Activated T-cell treated with anti-CD3 and anti-CD28 coated beads, Interleukin-2, amount 50 U/mL, for 24 hours (primary cell): ENCODE data around the gene RNF217.
"Not testable (repeated sequence)": the region's sequence is repeated elsewhere in the genome, so short reads cannot be mapped to it uniquely, and the experiment has no call there.

Experiments used
- DNase-seq: peaks from one replicate; pipeline ENCODE4 v3.0.0-alpha.2; 2020
- H3K27ac Mint-ChIP-seq: 2 replicates; pipeline ENCODE4 v1.8.0; 2020; ENCODE audit warnings: mild to moderate bottlenecking, mixed read lengths
- H3K27me3 Mint-ChIP-seq: 2 replicates; pipeline ENCODE4 v1.8.0; 2020; ENCODE audit warnings: mixed read lengths
- H3K36me3 Mint-ChIP-seq: 2 replicates; pipeline ENCODE4 v1.8.0; 2020; ENCODE audit warnings: low read depth, mixed read lengths
- H3K4me1 Mint-ChIP-seq: 2 replicates; pipeline ENCODE4 v1.8.0; 2020; ENCODE audit warnings: low read depth, mixed read lengths
- H3K4me3 Mint-ChIP-seq: 2 replicates; pipeline ENCODE4 v1.8.0; 2020; ENCODE audit warnings: mild to moderate bottlenecking, moderate library complexity, mixed read lengths
- H3K9me3 Mint-ChIP-seq: 2 replicates; pipeline ENCODE4 v1.8.0; 2020; ENCODE audit warnings: mixed read lengths

RNF217 gene

GRCh38 chr6:125063307-125063706, 101.1 kb downstream of the RNF217 start:
- Mint-ChIP-seq H3K27me3 (no peaks in the 10 kb centered on the region), H3K4me1 (peaks cover 2% of the 10 kb centered on the region), H3K36me3 (no peaks in the 10 kb centered on the region), H3K9me3 (no peaks in the 10 kb centered on the region), H3K27ac (no peak overlapping the region), H3K4me3 (no peak overlapping the region)
- DNase-seq = no peak

DNA sequence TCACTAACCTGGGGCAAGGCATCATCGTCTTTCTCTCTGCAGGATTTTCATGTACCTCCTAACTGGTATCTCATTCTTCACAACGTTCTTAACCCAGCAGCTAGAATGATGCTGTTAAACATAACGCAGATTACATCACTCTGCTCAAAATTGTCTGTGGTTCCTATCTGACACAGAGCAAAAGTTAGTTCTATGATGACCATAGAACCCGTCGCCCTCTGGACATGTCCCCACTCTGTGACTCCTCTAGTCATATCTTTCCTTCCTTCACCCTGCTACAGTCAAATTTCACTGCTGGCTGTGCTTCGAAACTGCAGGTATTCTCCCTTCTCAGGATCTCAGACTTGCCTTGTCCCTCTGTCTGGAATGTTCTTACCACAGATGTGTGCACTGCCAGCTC, 103.9 kb downstream of the RNF217 start:
- no peak for DNase-seq
- Mint-ChIP-seq H3K4me3 (no peak overlapping the region), H3K27me3 (no peaks in the 10 kb centered on the region), H3K4me1 (peaks cover 2% of the 10 kb centered on the region), H3K27ac (no peak overlapping the region), H3K9me3 (no peaks in the 10 kb centered on the region), H3K36me3 (no peaks in the 10 kb centered on the region)

DNA sequence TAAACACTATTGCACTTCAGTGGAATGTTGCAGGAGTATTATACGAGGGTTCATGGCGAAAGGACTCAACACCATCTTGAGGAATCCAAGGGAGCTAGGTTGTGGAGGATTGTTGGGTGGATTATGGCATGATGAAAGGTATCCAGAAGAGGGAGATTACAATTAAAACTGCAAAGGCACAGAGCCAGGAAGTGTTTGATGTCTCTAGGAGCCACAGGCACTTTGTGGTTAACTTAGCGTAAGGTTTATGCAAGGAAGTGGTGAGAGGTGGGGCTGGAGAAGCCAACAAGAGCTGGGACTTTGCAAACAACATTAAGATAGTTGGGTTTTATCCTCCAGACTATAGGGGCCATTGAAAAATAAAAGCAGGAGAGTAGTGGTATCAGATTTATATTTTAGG, 104.7 kb downstream of the RNF217 start:
- Mint-ChIP-seq H3K27ac (no peak overlapping the region), H3K4me1 (peaks cover 2% of the 10 kb centered on the region), H3K27me3 (no peaks in the 10 kb centered on the region), H3K4me3 (no peak overlapping the region), H3K36me3 (no peaks in the 10 kb centered on the region), H3K9me3 (no peaks in the 10 kb centered on the region)
- no peak for DNase-seq

GRCh38 chr6:125067552-125067951, 105.3 kb downstream of the RNF217 start:
- H3K27ac Mint-ChIP-seq = no peak overlapping the region
- H3K27me3 Mint-ChIP-seq = no peaks in the 10 kb centered on the region
- DNase-seq = no peak
- H3K9me3 Mint-ChIP-seq = no peaks in the 10 kb centered on the region
- H3K4me3 Mint-ChIP-seq = no peak overlapping the region
- no peaks in the 10 kb centered on the region for H3K36me3 Mint-ChIP-seq
- peaks cover 2% of the 10 kb centered on the region for H3K4me1 Mint-ChIP-seq

DNA sequence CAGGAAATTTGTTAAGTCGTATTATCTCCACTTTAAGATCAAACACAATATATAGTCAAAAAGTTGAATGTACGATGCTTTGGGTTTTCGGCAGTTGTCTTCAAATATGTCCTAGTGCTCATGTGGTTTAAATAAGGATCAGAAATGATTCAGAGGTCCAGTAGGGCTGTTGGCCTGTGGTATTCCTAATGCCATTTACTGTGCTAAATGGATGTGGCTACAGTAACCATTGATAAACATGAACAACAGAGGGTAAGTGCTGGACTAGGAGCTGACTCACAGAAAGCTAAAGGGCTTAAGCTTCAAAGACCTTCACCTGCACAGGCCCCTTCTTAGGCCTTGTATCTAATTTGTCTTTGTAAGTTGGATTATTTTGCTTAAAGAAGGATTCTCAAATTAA, 110.8 kb downstream of the RNF217 start:
- no peaks in the 10 kb centered on the region for H3K4me1 Mint-ChIP-seq
- no peak for DNase-seq

DNA sequence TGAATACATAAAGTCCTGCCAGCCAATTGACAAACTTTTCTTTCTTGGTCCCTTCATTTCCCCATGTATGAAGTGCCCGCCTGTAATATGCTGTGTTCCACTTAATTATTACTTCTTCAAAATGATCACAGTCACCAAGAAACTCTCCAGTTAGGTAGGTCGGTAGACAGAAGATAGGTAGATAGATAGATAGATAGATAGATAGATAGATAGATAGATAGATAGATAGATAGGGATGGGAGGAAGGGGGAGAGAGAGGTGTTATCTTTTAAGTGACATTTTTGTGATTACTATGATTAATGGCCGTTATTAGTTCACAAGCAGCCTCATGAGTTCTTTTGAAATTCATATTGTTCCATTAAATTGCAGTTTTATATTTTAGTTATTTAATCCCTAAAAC, 111.9 kb downstream of the RNF217 start:
- no peak for DNase-seq
- Mint-ChIP-seq H3K36me3 (no peaks in the 10 kb centered on the region), H3K9me3 (no peaks in the 10 kb centered on the region), H3K4me3 (no peak overlapping the region), H3K27me3 (no peaks in the 10 kb centered on the region), H3K27ac (no peak overlapping the region), H3K4me1 (no peaks in the 10 kb centered on the region)

More for the DNA sequence above, 110.8 kb downstream of the RNF217 start:
- no peak overlapping the region for H3K4me3 Mint-ChIP-seq
- no peak overlapping the region for H3K27ac Mint-ChIP-seq
- H3K27me3 Mint-ChIP-seq = no peaks in the 10 kb centered on the region
- H3K36me3 Mint-ChIP-seq = no peaks in the 10 kb centered on the region
- no peaks in the 10 kb centered on the region for H3K9me3 Mint-ChIP-seq

DNA sequence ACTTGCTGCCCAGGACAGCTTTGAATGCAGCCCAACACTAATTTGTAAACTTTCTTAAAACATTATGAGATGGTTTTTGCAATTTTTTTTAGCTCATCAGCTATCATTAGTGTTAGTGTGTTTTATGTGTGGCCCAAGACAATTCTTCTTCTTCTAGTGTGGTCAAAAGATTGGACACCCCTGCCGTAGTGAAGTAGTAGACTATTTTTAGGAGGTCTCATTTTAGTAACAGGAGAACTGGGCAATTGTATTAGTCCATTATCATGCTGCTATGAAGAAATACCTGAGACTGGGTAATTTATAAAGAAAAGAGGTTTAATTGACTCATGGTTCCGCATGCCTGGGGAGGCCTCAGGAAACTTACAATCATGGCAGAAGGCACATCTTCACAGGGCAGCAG, 112.8 kb downstream of the RNF217 start:
- not testable (repeated sequence) for H3K27ac Mint-ChIP-seq, H3K9me3 Mint-ChIP-seq, H3K36me3 Mint-ChIP-seq, H3K4me3 Mint-ChIP-seq, H3K4me1 Mint-ChIP-seq, DNase-seq, H3K27me3 Mint-ChIP-seq

DNA sequence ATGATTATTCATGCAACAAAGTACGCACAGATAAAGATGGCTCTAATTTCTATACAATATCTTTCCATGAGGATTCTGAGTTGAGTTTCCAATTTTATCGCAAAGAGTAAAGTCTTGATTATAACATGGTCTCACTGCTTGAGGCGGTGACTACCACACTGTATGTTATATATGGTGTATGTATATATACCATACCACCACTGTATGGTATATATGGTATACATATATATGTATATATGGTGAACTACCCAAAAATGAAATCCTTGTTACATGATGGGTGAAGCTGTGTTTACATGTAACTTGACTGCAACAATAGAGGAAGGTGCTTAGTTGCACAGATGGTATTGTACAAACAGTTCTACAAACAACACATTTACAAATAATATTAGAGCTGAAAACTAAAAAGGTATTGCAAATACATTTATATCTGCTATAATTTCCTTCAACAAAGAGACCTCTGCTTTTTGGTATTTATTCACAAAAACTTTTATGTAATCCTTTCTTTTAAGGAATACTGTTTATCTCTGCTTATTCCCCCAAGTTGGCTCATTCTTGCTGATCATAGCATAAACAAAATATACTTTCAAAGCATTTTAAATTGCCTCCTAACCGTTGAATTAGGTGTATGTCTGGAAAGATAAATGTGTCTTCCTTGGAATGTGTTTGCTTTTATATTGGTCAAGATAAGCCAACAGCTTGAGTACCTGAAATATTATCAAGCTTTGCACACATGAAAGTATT, 113.7 kb downstream of the RNF217 start:
- no peak overlapping the region for H3K4me3 Mint-ChIP-seq
- DNase-seq = no peak

GRCh38 chr6:125076482-125076742, 114.2 kb downstream of the RNF217 start:
- Mint-ChIP-seq H3K27me3 (no peaks in the 10 kb centered on the region), H3K9me3 (no peaks in the 10 kb centered on the region), H3K36me3 (no peaks in the 10 kb centered on the region), H3K27ac (no peak overlapping the region), H3K4me3 (no peak overlapping the region), H3K4me1 (no peaks in the 10 kb centered on the region)
- no peak for DNase-seq

More for the DNA sequence above, 113.7 kb downstream of the RNF217 start:
- Mint-ChIP-seq H3K4me1 (no peaks in the 10 kb centered on the region), H3K36me3 (no peaks in the 10 kb centered on the region), H3K9me3 (no peaks in the 10 kb centered on the region), H3K27ac (no peak overlapping the region), H3K27me3 (no peaks in the 10 kb centered on the region)

DNA sequence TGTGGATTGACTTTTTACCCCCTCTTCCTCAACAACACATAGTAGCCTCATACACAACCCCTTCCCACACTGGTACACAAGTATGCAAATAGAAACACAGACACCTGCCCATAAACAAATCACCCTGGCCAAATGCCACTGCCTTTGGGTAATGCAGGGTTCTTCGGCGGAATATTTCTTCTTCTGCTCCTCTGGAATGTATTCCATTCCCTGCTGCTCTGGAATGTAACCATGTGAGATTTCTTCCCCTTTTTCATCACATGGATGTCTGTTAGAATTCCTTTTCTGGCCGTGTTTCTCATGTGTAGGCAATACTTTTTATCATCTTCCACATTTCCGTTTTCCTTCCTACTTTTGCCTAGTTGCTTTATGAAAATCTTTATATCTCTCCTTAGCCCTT, 115.2 kb downstream of the RNF217 start:
- Mint-ChIP-seq H3K27me3 (no peaks in the 10 kb centered on the region), H3K4me3 (no peak overlapping the region), H3K27ac (no peak overlapping the region), H3K4me1 (no peaks in the 10 kb centered on the region), H3K36me3 (no peaks in the 10 kb centered on the region), H3K9me3 (no peaks in the 10 kb centered on the region)
- no peak for DNase-seq

DNA sequence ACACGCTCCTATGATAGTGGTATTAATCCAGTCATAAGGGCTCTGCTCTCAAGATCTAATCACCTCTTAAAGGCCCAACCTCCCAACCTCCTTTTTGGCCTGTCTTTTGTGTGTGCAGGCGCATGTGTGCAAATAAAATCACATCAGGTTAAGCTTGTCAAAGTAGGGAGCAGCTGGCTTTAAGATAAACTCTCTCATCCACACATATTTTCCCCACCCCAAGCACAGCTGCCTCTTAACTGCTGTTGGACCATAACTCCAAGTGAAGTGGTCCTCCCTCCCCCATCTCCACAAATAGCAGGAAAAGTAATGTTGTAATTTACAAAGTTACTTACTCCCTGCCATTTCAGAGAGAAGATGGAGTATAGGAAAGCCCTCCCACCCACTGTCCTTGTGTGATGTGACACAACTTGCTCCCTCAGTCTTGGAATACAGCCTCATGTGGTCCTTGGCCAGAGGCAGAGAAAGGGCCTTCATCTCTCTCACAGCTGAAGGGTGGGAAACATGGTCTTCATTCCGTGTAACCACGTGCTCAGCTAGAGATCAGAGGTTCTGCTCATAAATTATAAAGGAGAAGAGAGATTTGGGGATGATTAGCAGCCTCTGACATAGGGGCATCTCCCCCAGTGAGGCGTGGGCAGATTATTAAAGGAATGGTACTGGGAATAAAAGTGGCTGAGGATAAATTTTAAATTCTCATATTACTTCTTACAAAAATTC, 116.5 kb downstream of the RNF217 start:
- H3K9me3 Mint-ChIP-seq = no peaks in the 10 kb centered on the region
- no peak overlapping the region for H3K27ac Mint-ChIP-seq
- no peaks in the 10 kb centered on the region for H3K4me1 Mint-ChIP-seq
- no peaks in the 10 kb centered on the region for H3K27me3 Mint-ChIP-seq
- H3K4me3 Mint-ChIP-seq = no peak overlapping the region
- no peaks in the 10 kb centered on the region for H3K36me3 Mint-ChIP-seq
- DNase-seq = no peak

DNA sequence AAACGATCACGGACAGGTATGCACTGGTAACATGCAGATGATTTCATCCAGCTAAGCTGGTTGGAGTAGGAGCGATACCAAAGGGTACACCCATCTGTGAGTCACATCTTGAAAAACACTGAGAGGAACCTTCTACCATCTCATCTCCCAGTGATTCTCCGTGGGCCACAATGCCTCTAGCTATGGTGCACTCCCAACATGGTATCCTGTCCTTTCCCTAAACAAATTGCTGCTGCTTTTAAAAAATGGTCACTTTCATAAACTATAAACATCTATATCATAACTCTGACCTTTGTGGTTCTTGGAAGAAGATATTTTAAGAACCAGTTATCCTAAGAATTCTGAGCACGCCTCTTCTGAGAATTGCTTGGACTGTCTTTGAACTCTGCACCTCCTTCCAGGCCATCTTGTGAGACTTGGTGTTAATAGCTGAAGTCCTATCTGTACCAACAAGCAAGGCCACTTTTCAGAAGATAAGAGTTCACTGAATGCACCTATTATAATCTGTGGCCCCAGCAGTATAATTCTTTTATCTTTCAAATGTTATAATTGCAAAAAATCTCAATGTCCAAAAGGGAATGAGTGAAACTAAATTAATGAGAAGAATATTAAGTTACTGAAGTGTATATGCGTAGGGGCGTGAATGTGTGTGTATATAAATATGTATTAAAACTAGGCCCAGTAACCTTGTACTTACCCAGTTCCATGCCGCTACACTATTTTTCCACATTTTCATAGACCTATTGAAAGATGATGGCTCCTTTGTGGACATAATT, 120.9 kb downstream of the RNF217 start:
- DNase-seq = no peak
- H3K4me3 Mint-ChIP-seq = no peak overlapping the region
- H3K36me3 Mint-ChIP-seq = no peaks in the 10 kb centered on the region
- no peak overlapping the region for H3K27ac Mint-ChIP-seq
- no peaks in the 10 kb centered on the region for H3K4me1 Mint-ChIP-seq
- no peaks in the 10 kb centered on the region for H3K27me3 Mint-ChIP-seq
- no peaks in the 10 kb centered on the region for H3K9me3 Mint-ChIP-seq

DNA sequence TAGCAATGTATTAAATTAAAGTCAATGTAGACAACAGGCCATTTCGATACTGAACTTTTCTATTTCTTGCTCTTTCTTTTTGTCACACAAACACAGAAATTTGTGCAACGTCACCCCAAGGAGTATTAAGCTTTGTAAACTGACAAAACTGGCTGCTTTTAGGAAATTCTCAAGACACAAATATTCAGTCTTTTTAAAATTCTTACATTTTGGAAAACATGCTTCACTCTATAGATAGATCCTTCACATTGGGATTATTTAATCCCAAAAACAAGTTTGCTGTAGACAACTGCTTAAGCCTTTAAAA, 121.4 kb downstream of the RNF217 start:
- Mint-ChIP-seq H3K36me3 (no peaks in the 10 kb centered on the region), H3K4me3 (no peak overlapping the region)

GRCh38 chr6:125086716-125087115, 124.5 kb downstream of the RNF217 start:
- H3K4me3 Mint-ChIP-seq = no peak overlapping the region
- no peaks in the 10 kb centered on the region for H3K36me3 Mint-ChIP-seq
- no peaks in the 10 kb centered on the region for H3K4me1 Mint-ChIP-seq
- no peaks in the 10 kb centered on the region for H3K9me3 Mint-ChIP-seq
- no peak for DNase-seq
- no peaks in the 10 kb centered on the region for H3K27me3 Mint-ChIP-seq
- H3K27ac Mint-ChIP-seq = no peak overlapping the region

More for the DNA sequence above, 121.4 kb downstream of the RNF217 start:
- no peak for DNase-seq
- Mint-ChIP-seq H3K9me3 (no peaks in the 10 kb centered on the region), H3K27me3 (no peaks in the 10 kb centered on the region), H3K4me1 (no peaks in the 10 kb centered on the region), H3K27ac (no peak overlapping the region)

GRCh38 chr6:125088963-125089362, 126.7 kb downstream of the RNF217 start:
- DNase-seq = no peak
- H3K36me3 Mint-ChIP-seq = no peaks in the 10 kb centered on the region
- H3K9me3 Mint-ChIP-seq = no peaks in the 10 kb centered on the region
- no peaks in the 10 kb centered on the region for H3K27me3 Mint-ChIP-seq
- H3K4me3 Mint-ChIP-seq = no peak overlapping the region
- no peaks in the 10 kb centered on the region for H3K4me1 Mint-ChIP-seq
- no peak overlapping the region for H3K27ac Mint-ChIP-seq
